IMR-90 (cell line): ENCODE data around the gene HMOX2. TPM values are rescaled to one million over a fixed set of nuclear protein-coding genes. Genes with fewer than 3 reads are reported as not detected.

Experiments used
- ATAC-seq: fragments of 200-7000 bp; cut with Tn5 transposase; 2 replicates; pipeline ENCODE4 v1.9.1; 2020; ENCODE audit warnings: low read depth, mild to moderate bottlenecking, moderate library complexity
- BruUV-seq: library from RNA; stranded (reverse); fragments of 400-500 nt; replicated peaks from 2 replicates; lab custom pipeline; 2021; lab: Mats Ljungman, UMichigan
- CTCF ChIA-PET: fragments of 300-600 bp; formaldehyde crosslinking; extraction: SDS; loops from one replicate; lab custom pipeline; 2021; ENCODE audit warnings: antibody characterized with exemption; lab: Yijun Ruan, JAX
- POLR2A ChIA-PET: fragments of 300-600 bp; sonication (Branson Sonifier 250); formaldehyde crosslinking; loops from one replicate; lab custom pipeline; 2022; ENCODE audit warnings: antibody characterized with exemption; ENCODE audit not compliant: unreplicated experiment; lab: Charles Lee
- DNase-seq: peaks from one replicate; pipeline ENCODE4 v3.0.0; 2013
- H2AFZ ChIP-seq: replicated peaks from 2 replicates; pipeline ENCODE3; 2013; ENCODE audit warnings: low read length, mild to moderate bottlenecking; ENCODE audit not compliant: poor library complexity
- H2AK5ac ChIP-seq: 2 replicates; pipeline ENCODE4 v1.6.1; 2013; ENCODE audit warnings: low read depth, low read length, inconsistent platforms
- H2AK9ac ChIP-seq: replicated peaks from 2 replicates; pipeline ENCODE3; 2013; ENCODE audit warnings: mild to moderate bottlenecking, low read depth, low read length, moderate library complexity; ENCODE audit not compliant: poor library complexity
- H2BK120ac ChIP-seq: 2 replicates; pipeline ENCODE4 v1.6.1; 2013; ENCODE audit warnings: low read depth, low read length, inconsistent platforms
- H2BK15ac ChIP-seq: 3 replicates; pipeline ENCODE4 v1.6.1; 2013; ENCODE audit warnings: low read depth, low read length, inconsistent platforms
- H2BK20ac ChIP-seq: 2 replicates; pipeline ENCODE4 v1.6.1; 2013; ENCODE audit warnings: low read depth, mild to moderate bottlenecking, inconsistent platforms, low read length, moderate library complexity
- H2BK5ac ChIP-seq: 2 replicates; pipeline ENCODE4 v1.6.1; 2013; ENCODE audit warnings: mild to moderate bottlenecking, low read depth, low read length, inconsistent platforms; ENCODE audit not compliant: poor library complexity, severe bottlenecking
- H3K14ac ChIP-seq: replicated peaks from 2 replicates; pipeline ENCODE4 v1.6.1; 2013; ENCODE audit warnings: low read depth, low read length, inconsistent platforms
- H3K18ac ChIP-seq: 2 replicates; pipeline ENCODE4 v1.6.1; 2013; ENCODE audit warnings: low read depth, low read length, control low read depth
- H3K23ac ChIP-seq: 2 replicates; pipeline ENCODE4 v1.6.1; 2013; ENCODE audit warnings: low read depth, low read length, inconsistent platforms
- H3K27ac ChIP-seq: 2 replicates; pipeline ENCODE4 v1.5.1; 2013; ENCODE audit warnings: mild to moderate bottlenecking, control low read depth, low read length; ENCODE audit not compliant: insufficient read depth
- H3K27me3 ChIP-seq: 2 replicates; pipeline ENCODE4 v1.6.1; 2013; ENCODE audit warnings: low read length; ENCODE audit not compliant: control insufficient read depth, insufficient read depth
- H3K36me3 ChIP-seq: 2 replicates; pipeline ENCODE4 v1.6.1; 2013; ENCODE audit warnings: low read length, mixed read lengths; ENCODE audit not compliant: control insufficient read depth, insufficient read depth
- H3K4ac ChIP-seq: 2 replicates; pipeline ENCODE4 v1.6.1; 2013; ENCODE audit warnings: low read depth, low read length, inconsistent platforms
- H3K4me1 ChIP-seq: 2 replicates; pipeline ENCODE4 v1.6.1; 2013; ENCODE audit warnings: low read length, mixed read lengths; ENCODE audit not compliant: control insufficient read depth, insufficient read depth
- H3K4me2 ChIP-seq: 2 replicates; pipeline ENCODE4 v1.6.1; 2013; ENCODE audit warnings: low read depth, mild to moderate bottlenecking, control low read depth, low read length, moderate library complexity
- H3K4me3 ChIP-seq: 2 replicates; pipeline ENCODE4 v1.5.1; 2013; ENCODE audit warnings: low read depth, mild to moderate bottlenecking, control low read depth, low read length, moderate library complexity; ENCODE audit not compliant: insufficient read depth
- H3K56ac ChIP-seq: 2 replicates; pipeline ENCODE4 v1.6.1; 2013; ENCODE audit warnings: low read length, inconsistent platforms; ENCODE audit not compliant: insufficient read depth; ENCODE audit errors: extremely low read depth
- H3K79me1 ChIP-seq, 2 experiments: 2 replicates each; pipeline ENCODE4 v1.6.1; 2013; ENCODE audit warnings: low read length in 2 of 2, inconsistent platforms in 1 of 2, low read depth in 1 of 2
- H3K9ac ChIP-seq: 2 replicates; pipeline ENCODE4 v1.6.1; 2013; ENCODE audit warnings: low read depth, low read length, control low read depth
- H3K9me1 ChIP-seq: 2 replicates; pipeline ENCODE4 v1.6.1; 2013; ENCODE audit warnings: low read length, inconsistent platforms; ENCODE audit not compliant: insufficient read depth
- H3K9me3 ChIP-seq: 2 replicates; pipeline ENCODE4 v1.6.1; 2013; ENCODE audit warnings: low read length; ENCODE audit not compliant: control insufficient read depth, insufficient read depth
- H4K20me1 ChIP-seq: 2 replicates; pipeline ENCODE4 v1.6.1; 2013; ENCODE audit warnings: low read length, inconsistent platforms; ENCODE audit not compliant: insufficient read depth
- H4K5ac ChIP-seq: 2 replicates; pipeline ENCODE4 v1.6.1; 2013; ENCODE audit warnings: mild to moderate bottlenecking, low read depth, low read length, control low read depth
- H4K8ac ChIP-seq, 2 experiments: 2 replicates each; pipeline ENCODE4 v1.6.1; 2013; ENCODE audit warnings: low read depth in 2 of 2, low read length in 2 of 2, control low read depth in 1 of 2, inconsistent platforms in 1 of 2
- H4K91ac ChIP-seq: 2 replicates; pipeline ENCODE4 v1.6.1; 2013; ENCODE audit warnings: low read depth, low read length, inconsistent platforms; ENCODE audit not compliant: insufficient read depth
- BHLHE40 ChIP-seq: fragments of 150-350 bp; IDR thresholded peaks from 2 replicates; pipeline ENCODE4 v1.6.1; 2016; ENCODE audit warnings: mild to moderate bottlenecking, low read depth, low read length
- CEBPB ChIP-seq: IDR thresholded peaks from 2 replicates; pipeline ENCODE4 v1.6.1; 2012; ENCODE audit warnings: low read depth, low read length, improper control_type of control experiment
- CHD1 ChIP-seq: IDR thresholded peaks from 2 replicates; pipeline ENCODE4 v1.6.1; 2012; ENCODE audit warnings: low read depth, low read length, improper control_type of control experiment
- FOS ChIP-seq: fragments of 150-350 bp; IDR thresholded peaks from 2 replicates; pipeline ENCODE4 v1.6.1; 2016; ENCODE audit warnings: low read depth, low read length
- MAFK ChIP-seq: IDR thresholded peaks from 2 replicates; pipeline ENCODE4 v1.6.1; 2012; ENCODE audit warnings: low read depth, low read length, improper control_type of control experiment
- MAZ ChIP-seq: IDR thresholded peaks from 2 replicates; pipeline ENCODE4 v1.6.1; 2012; ENCODE audit warnings: low read depth, mild to moderate bottlenecking, low read length, improper control_type of control experiment, moderate library complexity, borderline replicate concordance
- MXI1 ChIP-seq: IDR thresholded peaks from 2 replicates; pipeline ENCODE4 v1.6.1; 2012; ENCODE audit warnings: low read depth, mild to moderate bottlenecking, low read length, moderate library complexity, borderline replicate concordance
- NFE2L2 ChIP-seq: fragments of 150-350 bp; IDR thresholded peaks from 2 replicates; pipeline ENCODE4 v1.6.1; 2016; ENCODE audit warnings: low read depth, mild to moderate bottlenecking, low read length
- POLR2A ChIP-seq: IDR thresholded peaks from 2 replicates; pipeline ENCODE4 v1.6.1; 2012; ENCODE audit warnings: mild to moderate bottlenecking, low read depth, low read length
- RAD21 ChIP-seq: IDR thresholded peaks from 2 replicates; pipeline ENCODE4 v1.6.1; 2012; ENCODE audit warnings: low read length, improper control_type of control experiment
- RCOR1 ChIP-seq: IDR thresholded peaks from 2 replicates; pipeline ENCODE4 v1.6.1; 2012; ENCODE audit warnings: mild to moderate bottlenecking, low read length, improper control_type of control experiment; ENCODE audit not compliant: insufficient replicate concordance
- RFX5 ChIP-seq: IDR thresholded peaks from 2 replicates; pipeline ENCODE4 v1.8.0; 2012; ENCODE audit warnings: low read depth, mild to moderate bottlenecking, low read length, moderate library complexity
- SMC3 ChIP-seq: fragments of 150-350 bp; IDR thresholded peaks from 2 replicates; pipeline ENCODE4 v1.6.1; 2016; ENCODE audit warnings: low read depth, mild to moderate bottlenecking, antibody characterized with exemption, low read length, moderate library complexity
- WGBS, 2 experiments: methylation state at CpG; one replicate each; pipeline versions ENCODE4 v1.1.5 to v1.1.7; 2013; ENCODE audit warnings: missing lambda C conversion rate in 2 of 2; ENCODE audit not compliant: insufficient read length in 1 of 2; ENCODE audit errors: extremely low coverage in 2 of 2; 5-methylcytosine and 5-hydroxymethylcytosine counted together
- dilution Hi-C: fragments of 300-500 bp; cut with HindIII; formaldehyde crosslinking; loops from one replicate; pipeline ENCODE4 v1.14.3; 2018; ENCODE audit warnings: low sequenced_read_pairs; ENCODE audit not compliant: unreplicated experiment
- in situ Hi-C: fragments of 300-500 bp; cut with MboI; formaldehyde crosslinking; loops from 3 replicates; pipeline ENCODE4 v1.14.3; 2019; ENCODE audit warnings: low sequenced_read_pairs, inconsistent platforms, mixed read lengths
- intact Hi-C: fragments of 100-400 bp; cut with micrococcal nuclease; formaldehyde crosslinking; loops from 2 replicates; pipeline ENCODE4 v1.10.0; 2022
- polyA plus RNA-seq, 3 experiments: library from polyadenylated mRNA; depleted of rRNA; stranded (reverse); fragments of >200 nt; gene quantifications; 2 replicates each; pipeline ENCODE4 v1.2.3, GENCODE V29; 2012; ENCODE audit warnings: low replicate concordance in 1 of 3
- total RNA-seq: library from RNA; depleted of rRNA; stranded (reverse); fragments of >200 nt; gene quantifications from 2 replicates; pipeline ENCODE4 v1.2.3, GENCODE V29; 2012
- TF ChIP-seq, protein P1 (sequence below): conservative IDR thresholded peaks from 2 replicates; pipeline ENCODE4 v1.5.1; 2012; ENCODE audit warnings: mild to moderate bottlenecking, low read depth, low read length, improper control_type of control experiment
- TF ChIP-seq, protein P2 (sequence below): fragments of 150-350 bp; IDR thresholded peaks from 2 replicates; pipeline ENCODE4 v1.6.1; 2016; ENCODE audit warnings: low read depth, mild to moderate bottlenecking, low read length, moderate library complexity, borderline replicate concordance
- TF ChIP-seq, protein P3 (sequence below): fragments of 150-350 bp; IDR thresholded peaks from 2 replicates; pipeline ENCODE4 v1.6.1; 2017; ENCODE audit warnings: mild to moderate bottlenecking, antibody characterized with exemption, low read length, low read depth

Gene HMOX2
- total and polyA plus RNA-seq, 2 of the 4 experiments (the other 2 are of a cell fraction), result 93.9 to 98.8 TPM

DNA sequence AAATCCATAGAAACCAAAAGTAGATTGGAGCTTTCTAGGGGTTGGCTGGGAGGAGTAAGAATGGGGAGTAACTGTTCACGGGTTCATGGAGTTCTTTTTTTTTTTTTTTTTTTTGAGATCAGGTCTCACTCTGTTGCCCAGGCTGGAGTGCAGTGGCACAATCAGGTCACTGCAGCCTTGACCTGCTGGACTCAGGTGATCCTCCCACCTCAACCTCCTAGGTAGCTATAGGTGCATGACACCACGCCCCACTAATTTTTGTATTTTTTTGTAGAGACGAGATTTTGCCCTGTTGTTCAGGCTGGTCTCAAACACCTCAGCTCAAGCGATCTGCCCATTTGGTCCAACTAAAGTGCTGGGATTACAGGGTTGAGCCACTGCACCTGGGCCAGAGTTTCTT lies 3.3 kb upstream of the HMOX2 start:
- TF ChIP-seq, protein P1, sequence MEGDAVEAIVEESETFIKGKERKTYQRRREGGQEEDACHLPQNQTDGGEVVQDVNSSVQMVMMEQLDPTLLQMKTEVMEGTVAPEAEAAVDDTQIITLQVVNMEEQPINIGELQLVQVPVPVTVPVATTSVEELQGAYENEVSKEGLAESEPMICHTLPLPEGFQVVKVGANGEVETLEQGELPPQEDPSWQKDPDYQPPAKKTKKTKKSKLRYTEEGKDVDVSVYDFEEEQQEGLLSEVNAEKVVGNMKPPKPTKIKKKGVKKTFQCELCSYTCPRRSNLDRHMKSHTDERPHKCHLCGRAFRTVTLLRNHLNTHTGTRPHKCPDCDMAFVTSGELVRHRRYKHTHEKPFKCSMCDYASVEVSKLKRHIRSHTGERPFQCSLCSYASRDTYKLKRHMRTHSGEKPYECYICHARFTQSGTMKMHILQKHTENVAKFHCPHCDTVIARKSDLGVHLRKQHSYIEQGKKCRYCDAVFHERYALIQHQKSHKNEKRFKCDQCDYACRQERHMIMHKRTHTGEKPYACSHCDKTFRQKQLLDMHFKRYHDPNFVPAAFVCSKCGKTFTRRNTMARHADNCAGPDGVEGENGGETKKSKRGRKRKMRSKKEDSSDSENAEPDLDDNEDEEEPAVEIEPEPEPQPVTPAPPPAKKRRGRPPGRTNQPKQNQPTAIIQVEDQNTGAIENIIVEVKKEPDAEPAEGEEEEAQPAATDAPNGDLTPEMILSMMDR, result no peak
- TF ChIP-seq, protein P2, sequence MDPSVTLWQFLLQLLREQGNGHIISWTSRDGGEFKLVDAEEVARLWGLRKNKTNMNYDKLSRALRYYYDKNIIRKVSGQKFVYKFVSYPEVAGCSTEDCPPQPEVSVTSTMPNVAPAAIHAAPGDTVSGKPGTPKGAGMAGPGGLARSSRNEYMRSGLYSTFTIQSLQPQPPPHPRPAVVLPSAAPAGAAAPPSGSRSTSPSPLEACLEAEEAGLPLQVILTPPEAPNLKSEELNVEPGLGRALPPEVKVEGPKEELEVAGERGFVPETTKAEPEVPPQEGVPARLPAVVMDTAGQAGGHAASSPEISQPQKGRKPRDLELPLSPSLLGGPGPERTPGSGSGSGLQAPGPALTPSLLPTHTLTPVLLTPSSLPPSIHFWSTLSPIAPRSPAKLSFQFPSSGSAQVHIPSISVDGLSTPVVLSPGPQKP, result no peak
- TF ChIP-seq RAD21, result no peak
- TF ChIP-seq MAFK, result no peak
- no peak for TF ChIP-seq MXI1
- no peak for TF ChIP-seq NFE2L2
- no peak for TF ChIP-seq SMC3
- TF ChIP-seq CEBPB, result no peak
- TF ChIP-seq, protein P3, sequence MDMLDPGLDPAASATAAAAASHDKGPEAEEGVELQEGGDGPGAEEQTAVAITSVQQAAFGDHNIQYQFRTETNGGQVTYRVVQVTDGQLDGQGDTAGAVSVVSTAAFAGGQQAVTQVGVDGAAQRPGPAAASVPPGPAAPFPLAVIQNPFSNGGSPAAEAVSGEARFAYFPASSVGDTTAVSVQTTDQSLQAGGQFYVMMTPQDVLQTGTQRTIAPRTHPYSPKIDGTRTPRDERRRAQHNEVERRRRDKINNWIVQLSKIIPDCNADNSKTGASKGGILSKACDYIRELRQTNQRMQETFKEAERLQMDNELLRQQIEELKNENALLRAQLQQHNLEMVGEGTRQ, result no peak
- TF ChIP-seq BHLHE40, result no peak
- no peak for TF ChIP-seq FOS
- no peak for TF ChIP-seq MAZ
- no peak for TF ChIP-seq POLR2A
- no peak for TF ChIP-seq RFX5
- no peak for TF ChIP-seq RCOR1
- no peak for TF ChIP-seq CHD1
- Histone ChIP-seq H3K4me3 (no peak overlapping the region), H2BK20ac (no peak overlapping the region), H3K27ac (no peak overlapping the region), H4K91ac (no peak overlapping the region), H2BK15ac (no peak overlapping the region), H3K79me1 (peaks cover 11 to 44% of the 10 kb centered on the region in 2 experiments), H3K23ac (no peak overlapping the region; the same call in 1 of the 2 replicates), H2BK120ac (no peak overlapping the region), H3K9ac (no peak overlapping the region), H3K36me3 (peaks cover 8% of the 10 kb centered on the region; the same call in 1 of the 2 replicates), H3K9me3 (no peaks in the 10 kb centered on the region), H4K20me1 (no peaks in the 10 kb centered on the region), H2AFZ (no peak overlapping the region), H3K4me1 (peaks cover under 1% of the 10 kb centered on the region; the same call in 1 of the 2 replicates), H3K56ac (no peak overlapping the region), H3K14ac (no peak overlapping the region), H3K18ac (no peak overlapping the region), H4K5ac (no peak overlapping the region), H3K4me2 (no peak overlapping the region), H3K9me1 (peaks cover 3% of the 10 kb centered on the region; the same call in 1 of the 2 replicates), H2BK5ac (no peak overlapping the region), H2AK5ac (no peak overlapping the region), H2AK9ac (no peak overlapping the region), H3K4ac (no peak overlapping the region), H4K8ac (no peak overlapping the region), H3K27me3 (no peaks in the 10 kb centered on the region)
- BruUV-seq, result no TSS peak
- in situ Hi-C loops (no loop called here), dilution Hi-C loops (no loop called here), intact Hi-C loops (no loop called here)
- CTCF ChIA-PET, result interaction anchor here (0.7 kb wide), 1 partner anchor 29 kb away, joined by 5 read pairs; no protein-coding TSS in a partner anchor
- DNase-seq (no peak), ATAC-seq (no peak)
- POLR2A ChIA-PET, result no interaction called here
- no CpG with 5 or more reads among the region's 4 CpGs for WGBS, 2 experiments
